Spinal cord (tissue), 10 donors: ENCODE data around the gene PIK3R6. TPM values are rescaled to one million over a fixed set of nuclear protein-coding genes. Genes with fewer than 3 reads are reported as not detected.

Source experiments
- DNase-seq, 6 donors: peaks; one replicate each; pipeline versions ENCODE4 v3.0.0 to v3.0.0-alpha.2; 2013 to 2015; ENCODE audit warnings: low spot score in 6 of 6, low read depth in 4 of 6
- H3K27ac ChIP-seq: one replicate; pipeline ENCODE4 v1.5.1; 2013; ENCODE audit warnings: low read depth, low read length, control low read depth
- H3K27me3 ChIP-seq: one replicate; pipeline ENCODE4 v1.6.1; 2013; ENCODE audit warnings: low read length; ENCODE audit not compliant: control insufficient read depth, insufficient read depth
- H3K36me3 ChIP-seq: one replicate; pipeline ENCODE4 v1.6.1; 2013; ENCODE audit warnings: low read length; ENCODE audit not compliant: control insufficient read depth, insufficient read depth
- H3K4me1 ChIP-seq: one replicate; pipeline ENCODE4 v1.6.1; 2013; ENCODE audit warnings: low read length; ENCODE audit not compliant: control insufficient read depth, insufficient read depth
- H3K4me3 ChIP-seq: one replicate; pipeline ENCODE4 v1.5.1; 2013; ENCODE audit warnings: low read depth, low read length, control low read depth
- H3K9me3 ChIP-seq: one replicate; pipeline ENCODE4 v1.6.1; 2013; ENCODE audit warnings: low read length; ENCODE audit not compliant: control insufficient read depth, insufficient read depth
- WGBS: methylation state at CpG from one replicate; pipeline ENCODE4 v1.1.5; 2013; ENCODE audit warnings: missing lambda C conversion rate; ENCODE audit not compliant: insufficient coverage; 5-methylcytosine and 5-hydroxymethylcytosine counted together
- polyA plus RNA-seq, 2 donors: library from polyadenylated mRNA; unstranded; fragments of 120-200 nt; gene quantifications; one replicate each; pipeline ENCODE4 v1.2.1, GENCODE V29; 2013; ENCODE audit not compliant: insufficient read length in 2 of 2
- total RNA-seq, 2 donors: library from RNA; depleted of rRNA in 1 of 2; stranded (reverse); fragments of 120-200 nt in 1 of 2; fragments of >200 nt in 1 of 2; gene quantifications; one replicate each; pipeline versions ENCODE4 v1.2.3 to v1.2.4, GENCODE V29; 2013 to 2014
- donor health status: healthy.

PIK3R6 gene
- total and polyA plus RNA-seq, 4 donors: 0.50 to 4.7 (median 2.1) TPM

- Histone ChIP-seq H3K27ac (no peak overlapping the region), H3K27me3 (no peaks in the 10 kb centered on the region), H3K4me3 (peak overlapping the region; percentile 9), H3K4me1 (peaks cover 8% of the 10 kb centered on the region), H3K36me3 (no peaks in the 10 kb centered on the region), H3K9me3 (no peaks in the 10 kb centered on the region)
- DNase-seq: peak in 1 of 6 donors; percentile 9
- WGBS: 50% methylated on average over 17 of the region's 17 CpGs
These were observed 26.8 kb upstream of the PIK3R6 start for GRCh38 chr17:8894202-8894671.

- no peak for DNase-seq
- WGBS: 77% methylated on average over 14 of the region's 15 CpGs
- Histone ChIP-seq H3K9me3 (no peaks in the 10 kb centered on the region), H3K27me3 (no peaks in the 10 kb centered on the region), H3K27ac (no peak overlapping the region), H3K4me3 (no peak overlapping the region), H3K36me3 (no peaks in the 10 kb centered on the region), H3K4me1 (peaks cover 10% of the 10 kb centered on the region)
These were observed 26.2 kb upstream of the PIK3R6 start for GRCh38 chr17:8893621-8894201.

- H3K27me3 ChIP-seq: no peaks in the 10 kb centered on the region
- H3K36me3 ChIP-seq: no peaks in the 10 kb centered on the region
- no peak overlapping the region for H3K27ac ChIP-seq
- no peak overlapping the region for H3K4me3 ChIP-seq
- H3K4me1 ChIP-seq: peaks cover 17% of the 10 kb centered on the region
- no CpG with 5 or more reads among the region's 3 CpGs for WGBS
- H3K9me3 ChIP-seq: no peaks in the 10 kb centered on the region
- DNase-seq: no peak
These were observed 25.6 kb upstream of the PIK3R6 start for GRCh38 chr17:8893059-8893458.

- H3K27ac ChIP-seq: no peak overlapping the region
- no peak for DNase-seq
- no peaks in the 10 kb centered on the region for H3K9me3 ChIP-seq
- H3K27me3 ChIP-seq: no peaks in the 10 kb centered on the region
- no CpG with 5 or more reads among the region's 6 CpGs for WGBS
- peaks cover 17% of the 10 kb centered on the region for H3K4me1 ChIP-seq
- H3K36me3 ChIP-seq: no peaks in the 10 kb centered on the region
- H3K4me3 ChIP-seq: no peak overlapping the region
These were observed 24.8 kb upstream of the PIK3R6 start for GRCh38 chr17:8892338-8892690.

- H3K4me1 ChIP-seq: peaks cover 17% of the 10 kb centered on the region
- no peak overlapping the region for H3K27ac ChIP-seq
- WGBS: 91% methylated on average over 12 of the region's 12 CpGs
- no peak for DNase-seq
- H3K36me3 ChIP-seq: no peaks in the 10 kb centered on the region
- H3K4me3 ChIP-seq: no peak overlapping the region
- no peaks in the 10 kb centered on the region for H3K27me3 ChIP-seq
- no peaks in the 10 kb centered on the region for H3K9me3 ChIP-seq
These were observed 23.2 kb upstream of the PIK3R6 start for GRCh38 chr17:8890671-8891070.

- H3K9me3 ChIP-seq: no peaks in the 10 kb centered on the region
- no peak for DNase-seq
- H3K27ac ChIP-seq: no peak overlapping the region
- no peak overlapping the region for H3K4me3 ChIP-seq
- peaks cover 16% of the 10 kb centered on the region for H3K4me1 ChIP-seq
- 96% methylated on average over 13 of the region's 14 CpGs for WGBS
- H3K36me3 ChIP-seq: no peaks in the 10 kb centered on the region
- no peaks in the 10 kb centered on the region for H3K27me3 ChIP-seq
These were observed 22.2 kb upstream of the PIK3R6 start for GRCh38 chr17:8889458-8890210.

GRCh38 chr17:8888704-8889302, 21.3 kb upstream of the PIK3R6 start:
- WGBS: 73% methylated on average over 8 of the region's 8 CpGs
- Histone ChIP-seq H3K4me3 (no peak overlapping the region), H3K4me1 (peaks cover 9% of the 10 kb centered on the region), H3K9me3 (no peaks in the 10 kb centered on the region), H3K27ac (no peak overlapping the region), H3K27me3 (no peaks in the 10 kb centered on the region), H3K36me3 (no peaks in the 10 kb centered on the region)
- DNase-seq: no peak

- Histone ChIP-seq H3K27me3 (no peaks in the 10 kb centered on the region), H3K4me1 (peaks cover 9% of the 10 kb centered on the region), H3K36me3 (no peaks in the 10 kb centered on the region), H3K4me3 (no peak overlapping the region), H3K9me3 (no peaks in the 10 kb centered on the region), H3K27ac (no peak overlapping the region)
- DNase-seq: peak in 3 of 6 donors; percentile 4 to 39 (median 27)
- 66% methylated on average over 35 of the region's 39 CpGs for WGBS
These were observed 20.6 kb upstream of the PIK3R6 start for GRCh38 chr17:8887834-8888703.

- no peaks in the 10 kb centered on the region for H3K27me3 ChIP-seq
- peaks cover 9% of the 10 kb centered on the region for H3K4me1 ChIP-seq
- no peak for DNase-seq
- H3K27ac ChIP-seq: no peak overlapping the region
- WGBS: 98% methylated on average over 11 of the region's 11 CpGs
- no peaks in the 10 kb centered on the region for H3K9me3 ChIP-seq
- H3K4me3 ChIP-seq: no peak overlapping the region
- H3K36me3 ChIP-seq: no peaks in the 10 kb centered on the region
These were observed 19.8 kb upstream of the PIK3R6 start for GRCh38 chr17:8887301-8887700.
